ENCODE results near the gene C2CD2L.
A peak's percentile ranks its signal among the peaks of the same experiment; 100 is the strongest.
"Not testable (repeated sequence)": the region's sequence is repeated elsewhere in the genome, so short reads cannot be mapped to it uniquely, and the experiment has no call there.

The C2CD2L gene

DNA sequence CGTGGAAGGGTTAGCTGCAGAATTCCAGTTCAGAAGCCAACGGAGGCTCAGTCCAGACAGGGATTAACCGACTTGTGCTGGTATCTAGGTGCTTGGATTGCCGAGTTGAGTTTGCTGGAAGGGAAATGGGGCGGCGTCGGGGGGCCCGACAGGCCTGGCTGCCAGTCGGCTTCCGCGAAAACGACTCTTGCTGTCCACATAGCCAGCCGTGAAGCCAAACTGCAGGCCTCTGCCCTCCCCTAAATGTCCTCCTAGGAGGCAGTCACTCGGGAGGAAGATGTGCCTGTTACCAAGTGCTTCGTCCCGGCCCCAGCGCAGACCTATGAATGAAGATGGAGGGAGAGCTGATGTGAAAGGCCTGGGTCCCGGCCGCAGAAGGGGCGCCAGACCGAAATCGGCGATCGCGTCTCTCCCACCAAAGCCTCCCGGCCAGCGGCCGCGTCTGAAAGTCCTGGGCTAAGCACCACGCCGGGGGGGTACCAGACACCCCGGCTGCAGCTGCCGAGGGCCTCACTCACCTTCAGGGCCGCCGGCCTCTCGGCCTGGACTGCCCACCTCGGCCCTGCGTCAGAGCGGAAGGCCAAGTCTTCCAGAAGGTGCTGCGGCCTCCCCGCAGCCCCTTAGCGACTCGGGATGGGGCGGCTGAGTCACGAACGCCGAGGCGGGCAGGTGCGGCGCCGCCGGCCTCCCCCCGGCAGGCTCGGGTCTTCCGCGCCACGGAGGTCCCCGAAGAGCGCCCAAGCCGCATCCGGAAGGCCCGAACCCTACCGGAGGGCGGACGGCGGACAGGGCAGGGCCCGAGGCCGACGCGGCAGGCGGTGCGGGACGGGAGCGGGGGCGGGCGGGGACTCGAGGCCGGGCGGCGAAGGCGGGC lies 13.0 kb upstream of the C2CD2L start:
- DNase-seq: peak; percentile 20

DNA sequence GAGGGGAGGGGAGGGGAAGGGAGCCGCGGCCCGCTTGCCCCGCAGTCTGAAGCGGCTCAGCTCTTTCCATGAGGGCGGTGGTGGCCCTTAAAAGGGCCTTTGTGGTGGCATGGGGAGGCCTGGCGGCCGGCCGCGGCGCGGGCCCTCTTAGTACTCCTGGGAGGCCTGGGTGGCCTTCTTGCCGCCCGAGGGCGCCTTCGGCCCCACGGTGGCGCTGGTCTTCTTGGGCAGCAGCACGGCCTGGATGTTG lies 12.4 kb upstream of the C2CD2L start:
- peak; percentile 75 for DNase-seq

GRCh38 chr11:119095066-119095880 lies 11.9 kb upstream of the C2CD2L start:
- DNase-seq: peak; percentile 100

- DNase-seq: no peak
These were observed 7.4 kb upstream of the C2CD2L start for GRCh38 chr11:119099711-119100110.

- DNase-seq: peak; percentile 53
These were observed 6.7 kb upstream of the C2CD2L start for GRCh38 chr11:119100246-119100970.

DNA sequence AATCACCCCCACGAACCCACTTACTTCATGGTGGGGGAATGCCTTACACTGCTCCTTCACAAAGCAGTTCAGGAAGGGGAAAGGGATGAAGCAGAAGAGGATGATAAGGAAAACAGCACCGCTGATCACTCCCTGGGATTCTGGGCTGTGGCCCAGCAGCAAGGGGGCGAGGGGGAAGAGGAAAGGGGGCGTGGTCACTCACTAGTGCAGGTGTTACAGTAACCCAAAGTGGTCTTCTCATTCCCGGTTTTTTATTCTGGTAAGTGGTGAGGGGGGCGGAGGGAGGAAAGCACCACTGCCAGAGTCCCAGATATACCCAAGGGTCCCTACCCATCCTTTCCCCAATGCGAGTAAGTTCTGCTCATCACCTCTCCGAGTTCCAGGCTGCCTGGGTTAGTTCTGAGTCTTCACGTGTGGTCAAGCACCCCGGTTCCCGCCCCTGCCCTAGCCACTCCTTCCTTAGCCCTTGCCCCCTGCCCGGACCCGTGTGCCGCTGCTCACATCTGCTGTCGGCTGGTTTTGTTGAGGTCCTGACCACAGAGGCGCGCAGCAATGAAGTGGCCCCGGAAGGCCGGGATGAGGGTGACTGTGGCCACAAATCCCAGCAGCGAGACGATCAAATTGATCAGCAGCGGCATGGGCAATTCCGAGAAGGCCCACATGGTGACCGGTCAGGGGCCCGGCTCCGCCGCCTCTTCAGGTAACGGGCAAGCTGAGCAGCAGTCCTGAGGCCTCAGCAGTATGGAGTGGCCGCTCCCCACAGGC lies 6.0 kb upstream of the C2CD2L start:
- DNase-seq: no peak

DNA sequence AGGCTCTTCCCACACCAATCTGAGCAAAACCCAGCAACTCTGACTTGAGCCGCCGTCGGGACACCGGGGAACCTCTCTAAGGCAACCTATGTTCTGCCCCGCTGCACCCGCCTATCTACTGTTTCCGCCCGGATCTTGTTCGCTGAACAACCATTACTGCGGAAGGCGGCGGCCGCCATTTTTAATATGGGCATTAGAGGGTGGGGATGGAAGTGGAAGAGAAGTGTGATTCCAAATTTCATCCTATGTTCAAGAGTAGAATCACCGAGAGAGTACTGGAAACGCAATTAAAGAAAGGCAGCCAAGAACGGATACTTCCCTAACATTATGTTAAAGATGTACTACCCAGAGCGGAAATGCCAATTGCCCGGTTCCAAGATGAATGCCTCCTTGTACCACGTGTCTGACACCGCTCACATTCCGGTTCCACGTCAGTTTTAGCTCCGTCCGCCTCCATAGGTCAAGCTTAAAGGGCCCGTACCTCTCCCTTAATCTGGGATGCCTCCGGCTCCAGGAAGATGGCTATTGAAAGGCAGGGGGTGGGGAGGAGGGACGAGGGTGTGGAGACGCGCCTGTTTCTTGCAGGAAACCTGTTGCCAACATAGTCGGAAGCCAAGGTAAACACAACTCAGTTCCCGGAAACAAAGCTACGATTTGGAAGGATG lies 5.3 kb upstream of the C2CD2L start, which contains the start of gene DPAGT1:
TSS of gene DPAGT1 (minus strand) at position 95 of the 665 bp plus-strand sequence. CDS start 198 bp downstream, outside the sequence.
- DNase-seq: peak; percentile 98

DNA sequence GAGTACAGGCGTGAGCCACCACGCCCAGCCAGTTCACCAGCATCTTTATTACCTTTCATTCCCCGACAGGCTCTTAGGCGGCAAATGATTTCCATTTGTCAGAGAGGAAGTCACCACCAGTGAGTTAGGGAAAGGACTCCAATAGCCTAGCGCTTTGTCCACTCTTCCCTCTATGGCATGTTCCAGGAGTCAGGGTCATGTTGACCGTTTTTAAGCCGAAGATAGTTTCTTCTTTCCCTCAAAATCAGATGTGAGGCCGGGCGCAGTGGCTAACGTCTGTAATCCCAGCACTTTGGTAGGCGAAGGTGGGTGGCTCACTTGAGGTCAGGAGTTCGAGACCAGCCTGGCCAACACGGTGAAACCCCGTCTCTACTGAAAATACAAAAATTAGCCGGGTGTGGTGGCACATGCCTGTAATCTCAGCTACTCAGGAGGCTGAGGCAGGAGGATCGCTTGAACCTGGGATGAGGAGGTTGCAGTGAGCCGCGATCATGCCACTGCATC lies 3.9 kb upstream of the C2CD2L start:
- DNase-seq: not testable (repeated sequence)

GRCh38 chr11:119103793-119104192 lies 3.4 kb upstream of the C2CD2L start:
- DNase-seq: no peak

DNA sequence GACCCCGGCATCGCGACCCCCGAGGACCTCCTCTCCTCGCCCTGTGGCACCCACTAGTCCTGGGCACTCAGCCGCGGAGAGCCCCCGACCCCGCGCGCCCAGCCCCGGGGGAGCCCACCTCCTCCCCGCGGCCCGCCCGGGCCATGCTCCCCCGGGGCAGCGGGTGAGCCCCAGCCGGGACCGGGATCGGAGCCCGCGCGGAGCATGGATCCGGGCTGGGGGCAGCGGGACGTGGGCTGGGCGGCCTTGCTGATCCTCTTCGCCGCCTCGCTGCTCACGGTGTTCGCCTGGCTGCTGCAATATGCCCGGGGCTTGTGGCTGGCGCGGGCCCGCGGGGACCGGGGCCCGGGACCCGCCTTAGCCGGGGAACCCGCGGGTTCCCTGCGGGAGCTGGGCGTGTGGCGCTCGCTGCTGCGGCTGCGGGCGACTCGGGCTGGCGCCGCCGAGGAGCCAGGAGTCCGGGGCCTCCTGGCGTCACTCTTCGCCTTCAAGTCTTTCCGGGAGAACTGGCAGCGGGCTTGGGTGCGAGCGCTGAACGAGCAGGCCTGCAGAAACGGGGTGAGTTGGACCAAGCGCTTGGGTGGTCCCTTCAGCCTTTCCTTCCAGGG lies 498 bp downstream of the C2CD2L start:
- DNase-seq: no peak

DNA sequence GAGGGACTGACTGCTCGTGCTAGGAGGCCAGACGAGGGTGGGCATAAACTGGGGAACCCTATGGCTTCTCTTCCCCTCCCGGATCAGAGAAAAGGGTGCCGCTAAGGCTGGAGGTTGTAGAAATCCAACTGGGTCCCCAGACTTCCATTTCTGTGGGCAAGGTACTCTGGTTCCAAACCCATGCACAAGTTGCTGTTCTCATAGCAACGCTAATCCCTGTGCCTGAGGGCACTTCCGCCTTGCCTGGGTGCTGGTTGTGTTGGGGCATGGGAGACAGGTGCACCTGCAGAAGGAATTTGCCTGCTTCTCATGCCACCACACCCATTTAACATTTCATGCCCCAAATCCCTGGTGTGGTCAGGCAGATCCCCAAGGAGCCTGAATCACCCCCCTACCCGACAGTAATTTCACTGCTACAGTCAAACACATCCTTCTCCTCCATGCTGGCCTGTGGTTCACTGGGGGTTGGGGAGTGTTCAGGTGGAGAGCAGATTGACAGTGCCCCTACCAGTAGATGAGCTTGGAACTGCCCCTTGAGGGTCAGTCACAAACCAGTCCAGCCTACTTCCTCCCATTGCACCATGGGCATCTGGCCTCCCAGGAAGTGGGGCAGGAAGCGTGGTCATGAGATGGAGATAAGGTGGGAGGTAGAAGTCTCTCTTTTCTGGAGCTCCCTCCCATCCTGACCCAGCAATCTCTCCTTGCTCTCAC lies 1.2 kb downstream of the C2CD2L start:
- no peak for DNase-seq

DNA sequence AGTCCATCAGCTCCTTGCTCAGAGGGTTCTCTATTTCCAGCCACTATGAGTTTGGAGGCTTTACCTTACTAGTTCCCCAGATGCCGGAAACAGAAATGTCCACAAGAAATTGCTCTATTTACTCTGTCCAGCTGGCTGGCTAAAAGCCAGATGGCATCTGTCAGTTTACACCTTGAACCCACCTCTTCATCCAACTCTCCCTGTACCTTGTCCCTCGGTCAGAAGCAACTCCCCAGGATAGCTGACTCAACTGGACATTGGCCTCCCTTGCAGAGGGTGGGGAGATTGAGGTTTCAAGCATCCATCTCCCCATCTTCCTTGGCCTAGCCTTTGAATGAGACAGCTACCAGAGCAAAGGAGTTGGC lies 1.7 kb downstream of the C2CD2L start:
- DNase-seq: no peak

GRCh38 chr11:119109843-119110242 lies 2.7 kb downstream of the C2CD2L start:
- DNase-seq: no peak

GRCh38 chr11:119110439-119110838 lies 3.3 kb downstream of the C2CD2L start:
- DNase-seq: no peak

GRCh38 chr11:119111361-119111925 lies 4.3 kb downstream of the C2CD2L start:
- DNase-seq: no peak

DNA sequence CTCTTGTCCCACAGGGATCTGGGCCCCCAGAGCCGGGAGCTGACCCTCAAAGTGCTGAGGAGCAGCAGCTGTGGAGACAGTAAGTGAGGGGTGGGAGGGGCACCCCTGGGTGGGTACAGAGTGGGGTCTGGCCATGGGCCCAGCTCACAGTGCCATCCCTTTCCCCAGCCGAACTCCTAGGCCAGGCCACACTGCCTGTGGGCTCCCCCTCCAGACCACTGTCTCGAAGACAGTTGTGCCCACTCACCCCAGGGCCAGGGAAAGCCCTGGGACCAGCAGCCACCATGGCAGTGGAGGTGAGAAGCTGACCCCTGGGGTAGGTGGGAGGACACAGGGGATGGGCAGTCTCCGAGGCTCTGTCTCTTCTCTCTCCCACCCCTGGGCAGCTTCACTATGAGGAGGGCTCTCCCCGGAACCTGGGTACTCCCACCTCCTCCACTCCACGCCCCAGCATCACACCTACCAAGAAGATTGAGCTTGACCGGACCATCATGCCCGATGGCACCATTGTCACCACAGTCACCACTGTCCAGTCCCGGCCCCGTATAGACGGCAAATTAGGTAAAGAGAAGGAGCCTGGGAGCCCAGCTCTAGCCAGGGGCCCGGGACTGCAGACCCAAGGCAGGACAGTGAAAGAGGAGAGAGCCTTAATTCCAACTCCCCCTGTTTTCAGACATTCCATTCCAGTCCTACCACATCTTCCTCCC lies 5.3 kb downstream of the C2CD2L start:
- no peak for DNase-seq

DNA sequence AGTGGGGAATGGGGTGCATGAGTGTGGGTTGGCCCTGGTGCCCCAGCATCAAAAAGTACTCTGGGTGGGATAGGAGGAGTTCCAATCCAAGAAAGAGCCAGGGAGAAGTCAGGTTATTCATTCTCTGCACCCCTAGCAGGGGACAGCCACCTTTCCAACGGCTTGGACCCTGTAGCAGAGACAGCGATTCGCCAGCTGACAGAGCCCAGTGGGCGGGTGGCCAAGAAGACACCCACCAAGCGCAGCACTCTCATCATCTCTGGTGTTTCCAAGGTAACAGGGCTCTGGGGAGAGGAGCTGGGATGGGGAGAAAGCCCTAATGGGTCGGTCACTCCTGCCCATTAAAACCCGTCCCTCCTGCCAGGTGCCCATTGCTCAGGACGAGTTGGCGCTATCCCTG lies 6.6 kb downstream of the C2CD2L start:
- no peak for DNase-seq

DNA sequence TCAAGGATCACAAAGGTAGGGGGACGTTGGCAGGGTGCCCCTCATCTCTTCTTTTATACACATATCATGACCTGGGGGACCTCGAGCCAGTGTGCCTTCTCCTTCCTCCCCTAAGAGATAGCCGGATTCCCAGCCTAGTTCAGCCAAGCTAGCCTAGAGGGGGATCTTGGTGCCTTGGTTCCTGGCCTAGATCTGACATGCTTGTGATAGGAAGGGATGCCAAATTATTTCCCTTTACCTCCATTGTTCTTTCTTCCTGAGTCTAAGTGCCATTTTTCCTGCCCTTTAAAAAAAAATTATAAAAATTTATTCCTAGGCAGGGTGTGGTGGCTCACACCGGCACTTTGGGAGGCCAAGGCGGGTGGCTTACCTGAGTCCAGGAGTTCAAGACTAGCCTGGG lies 7.2 kb downstream of the C2CD2L start:
- DNase-seq: no peak

- no peak for DNase-seq
These were observed 8.5 kb downstream of the C2CD2L start for GRCh38 chr11:119115484-119116234.
